Measurements from ENCODE around the gene NPAS2.

Gene NPAS2

GRCh38 chr2:100796499-100797100 is 23.3 kb upstream of the NPAS2 start:
- DNase-seq (ENCODE audit: low read depth in 2 of 3, low spot score in 1 of 3) = no peak

DNA sequence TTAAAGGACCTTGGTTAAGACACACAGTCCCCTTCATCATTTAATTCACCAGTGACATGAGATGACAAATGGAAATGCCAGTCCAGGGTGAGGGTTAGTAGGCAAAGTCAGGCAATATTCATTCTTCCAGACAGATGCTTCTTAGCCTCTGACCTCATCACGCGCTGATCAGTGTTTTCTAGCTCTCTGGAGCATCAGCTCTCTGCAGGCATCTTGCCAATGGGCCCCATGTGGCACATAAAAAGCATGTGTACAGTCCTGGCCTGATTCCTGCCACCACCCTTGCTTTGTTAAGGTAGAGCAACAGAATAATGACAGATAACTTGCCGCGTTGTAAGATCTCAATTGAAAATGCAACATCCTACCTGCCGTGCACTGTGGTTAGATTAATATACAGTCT is 20.3 kb upstream of the NPAS2 start:
- no peak for DNase-seq (ENCODE audit: low read depth in 2 of 3, low spot score in 1 of 3)

- no peak for DNase-seq (ENCODE audit: low read depth in 2 of 3, low spot score in 1 of 3)
Measured at GRCh38 chr2:100800915-100801314, 19.0 kb upstream of the NPAS2 start.

- no peak for DNase-seq (ENCODE audit: low read depth in 2 of 3, low spot score in 1 of 3)
Measured at GRCh38 chr2:100801402-100801801, 18.5 kb upstream of the NPAS2 start.

- no peak for DNase-seq (ENCODE audit: low read depth in 2 of 3, low spot score in 1 of 3)
Measured at GRCh38 chr2:100802066-100802465, 17.9 kb upstream of the NPAS2 start.

GRCh38 chr2:100803334-100803733 is 16.6 kb upstream of the NPAS2 start:
- no peak for DNase-seq (ENCODE audit: low read depth in 2 of 3, low spot score in 1 of 3)

- no peak for DNase-seq (ENCODE audit: low read depth in 2 of 3, low spot score in 1 of 3)
Measured at GRCh38 chr2:100806550-100806949, 13.4 kb upstream of the NPAS2 start.

DNA sequence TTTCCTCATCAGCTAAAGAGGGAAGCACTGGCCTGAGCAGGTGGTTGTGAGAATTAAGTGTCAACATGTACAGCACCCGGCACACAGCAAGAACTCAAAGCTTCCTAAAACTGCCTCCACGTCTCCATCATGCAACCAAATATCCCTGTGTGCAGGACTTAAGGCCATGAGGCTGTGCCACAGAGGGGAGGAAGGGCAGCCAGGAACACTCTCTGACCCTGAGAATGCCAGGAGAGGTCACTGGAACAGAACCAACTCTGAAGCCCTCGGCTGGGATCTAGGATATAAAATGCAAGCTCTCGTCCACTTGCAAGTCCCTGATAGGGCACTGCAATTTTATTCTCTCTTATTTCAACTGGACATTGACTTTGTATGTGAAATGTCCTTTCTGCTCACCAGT is 12.2 kb upstream of the NPAS2 start:
- no peak for DNase-seq (ENCODE audit: low read depth in 2 of 3, low spot score in 1 of 3)

DNA sequence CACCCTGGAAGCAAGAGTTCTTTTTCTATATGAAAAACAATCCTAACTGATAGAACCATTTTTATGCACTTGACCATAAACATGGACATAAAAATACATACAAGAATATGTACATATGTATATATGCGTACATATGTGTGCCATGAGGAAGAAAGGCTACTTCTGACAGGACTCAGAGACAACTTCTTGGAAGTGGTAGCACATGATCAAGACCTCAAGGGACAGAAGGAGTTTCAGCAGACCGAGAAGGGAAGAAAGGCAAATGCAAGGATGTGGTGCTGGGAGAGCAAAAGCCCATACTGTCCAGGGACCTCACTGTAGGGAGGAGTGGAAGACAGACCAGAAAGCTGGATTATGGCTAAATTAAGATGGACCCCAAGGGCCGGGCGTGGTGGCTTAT is 11.4 kb upstream of the NPAS2 start:
- no peak for DNase-seq (ENCODE audit: low read depth in 2 of 3, low spot score in 1 of 3)

GRCh38 chr2:100809506-100809905 is 10.4 kb upstream of the NPAS2 start:
- no peak for DNase-seq (ENCODE audit: low read depth in 2 of 3, low spot score in 1 of 3)

DNA sequence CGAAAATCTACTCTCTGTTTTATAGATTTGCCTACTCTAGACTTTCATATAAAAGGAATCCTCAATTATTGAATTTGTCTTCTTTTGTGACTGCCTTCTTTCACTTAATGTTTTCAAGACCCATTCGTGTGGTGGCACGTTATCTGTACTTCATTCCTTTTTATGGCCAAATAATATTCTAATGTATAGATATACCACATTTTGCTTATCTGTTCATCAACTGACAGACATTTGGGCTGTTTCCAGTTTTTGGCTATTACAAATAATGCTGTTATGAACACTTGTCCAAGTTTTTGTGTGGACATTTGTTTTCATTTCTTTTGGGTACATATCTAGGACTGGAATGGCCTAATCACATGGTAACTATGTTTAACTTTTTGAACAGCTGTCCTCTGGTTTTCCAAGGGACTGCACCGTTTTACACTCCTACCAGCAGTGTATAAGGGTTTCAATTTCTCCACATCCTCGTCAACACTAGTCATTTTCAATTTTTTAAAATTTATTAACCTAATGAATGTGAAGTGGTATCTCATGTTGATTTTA is 9.3 kb upstream of the NPAS2 start:
- no peak for DNase-seq (ENCODE audit: low read depth in 2 of 3, low spot score in 1 of 3)

- DNase-seq (ENCODE audit: low read depth in 2 of 3, low spot score in 1 of 3) = no peak
Measured at GRCh38 chr2:100812116-100812515, 7.8 kb upstream of the NPAS2 start.

DNA sequence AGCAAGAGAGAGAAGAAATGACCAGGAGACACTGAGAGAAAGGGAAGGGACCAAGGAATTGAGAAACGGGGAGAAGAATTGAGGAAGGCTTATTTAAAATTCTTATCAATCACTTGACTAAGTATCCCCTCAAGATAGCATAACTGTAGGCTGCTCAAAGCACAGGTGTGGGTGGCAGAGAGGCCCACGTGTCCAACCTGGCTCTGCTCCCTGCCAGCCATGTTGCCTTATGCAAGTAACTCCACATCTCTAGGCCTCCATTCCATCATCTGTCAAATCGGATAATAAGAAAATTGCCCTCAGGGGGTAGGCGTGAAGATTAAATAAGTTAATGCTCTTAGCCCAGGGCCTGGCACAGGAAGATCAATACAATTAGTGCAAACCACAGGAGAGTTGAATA is 7.4 kb upstream of the NPAS2 start:
- DNase-seq (ENCODE audit: low read depth in 2 of 3, low spot score in 1 of 3) = no peak

- no peak for DNase-seq (ENCODE audit: low read depth in 2 of 3, low spot score in 1 of 3)
Measured at GRCh38 chr2:100813527-100813926, 6.4 kb upstream of the NPAS2 start.

DNA sequence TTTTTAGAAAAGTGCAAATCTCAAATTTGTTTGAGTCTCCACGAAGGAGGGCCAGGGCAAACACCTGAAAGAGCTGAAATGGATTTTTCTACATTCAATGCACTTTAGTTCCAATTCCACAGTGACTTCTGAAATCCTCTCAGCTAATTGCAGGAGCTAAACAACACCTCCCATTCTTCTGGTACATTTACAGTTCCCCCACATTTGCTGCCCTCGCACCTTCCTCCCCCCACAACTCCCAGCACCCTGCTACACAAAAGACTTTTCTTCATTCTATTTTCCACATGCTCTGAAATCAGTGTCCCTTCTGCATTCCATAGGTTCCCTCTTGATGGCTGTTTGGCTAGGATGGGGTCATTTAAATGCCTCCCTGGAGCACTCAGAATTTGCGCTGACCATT is 5.9 kb upstream of the NPAS2 start:
- DNase-seq (ENCODE audit: low read depth in 2 of 3, low spot score in 1 of 3) = no peak

- DNase-seq (ENCODE audit: low read depth in 2 of 3, low spot score in 1 of 3) = no peak
Measured at GRCh38 chr2:100814453-100814852, 5.5 kb upstream of the NPAS2 start.

DNA sequence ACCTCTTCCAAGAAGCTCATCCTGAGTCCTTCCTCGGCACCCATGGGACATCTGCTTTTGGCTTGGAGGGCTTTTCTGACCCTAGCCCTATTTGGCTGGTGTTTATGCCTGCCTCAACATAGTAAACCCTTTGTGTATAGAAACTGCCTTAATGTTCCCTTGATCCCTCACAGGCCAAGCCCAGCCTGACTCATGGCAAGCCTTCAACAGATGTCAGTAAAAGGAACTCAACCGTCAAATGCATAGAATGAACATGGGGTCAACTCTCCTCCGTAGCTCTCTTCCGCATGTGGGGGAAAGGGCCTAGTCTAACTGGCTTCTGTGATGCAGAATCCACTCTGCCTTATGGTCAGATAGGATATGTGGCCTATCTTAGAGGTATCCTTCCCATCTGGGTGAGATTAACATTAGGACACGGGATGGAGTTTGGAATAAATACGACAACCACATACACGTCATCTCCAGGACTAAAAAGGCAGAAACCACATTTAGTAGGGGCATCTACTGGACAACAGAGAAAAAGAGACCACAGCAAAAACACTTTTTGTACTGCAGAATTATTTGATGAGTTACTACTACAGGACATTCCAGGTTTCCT is 2.5 kb upstream of the NPAS2 start:
- no peak for DNase-seq (ENCODE audit: low read depth in 2 of 3, low spot score in 1 of 3)

DNA sequence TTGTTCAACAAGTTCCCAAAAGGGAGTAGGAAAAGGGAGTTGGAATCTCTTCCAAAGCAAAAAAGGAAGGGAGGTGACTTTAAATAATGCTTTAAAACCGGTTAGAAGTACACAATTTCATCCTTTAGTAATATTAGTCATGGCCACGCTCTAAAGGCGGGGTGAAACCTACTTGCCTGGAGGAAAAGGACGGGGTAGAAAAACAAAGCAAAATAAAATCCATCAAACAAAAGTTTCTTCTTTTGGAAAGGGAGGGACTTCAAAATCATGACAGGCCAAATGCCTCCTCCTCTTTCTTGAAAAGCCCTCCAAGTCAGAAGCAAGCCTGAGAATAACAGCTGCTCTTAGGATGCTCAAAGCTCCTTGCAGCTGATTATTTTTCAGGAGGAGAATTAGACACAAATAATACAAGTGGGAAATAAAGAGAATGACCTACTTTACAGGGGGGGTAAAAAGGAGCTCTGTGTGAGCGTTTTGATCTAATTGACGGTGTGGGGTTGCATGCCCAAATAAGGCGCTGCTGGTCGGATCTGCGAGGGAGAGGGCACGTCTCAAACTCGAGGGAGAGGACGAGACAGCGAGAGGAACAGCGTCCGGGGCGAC is 1.8 kb upstream of the NPAS2 start:
- DNase-seq (ENCODE audit: low read depth in 2 of 3, low spot score in 1 of 3) = no peak

DNA sequence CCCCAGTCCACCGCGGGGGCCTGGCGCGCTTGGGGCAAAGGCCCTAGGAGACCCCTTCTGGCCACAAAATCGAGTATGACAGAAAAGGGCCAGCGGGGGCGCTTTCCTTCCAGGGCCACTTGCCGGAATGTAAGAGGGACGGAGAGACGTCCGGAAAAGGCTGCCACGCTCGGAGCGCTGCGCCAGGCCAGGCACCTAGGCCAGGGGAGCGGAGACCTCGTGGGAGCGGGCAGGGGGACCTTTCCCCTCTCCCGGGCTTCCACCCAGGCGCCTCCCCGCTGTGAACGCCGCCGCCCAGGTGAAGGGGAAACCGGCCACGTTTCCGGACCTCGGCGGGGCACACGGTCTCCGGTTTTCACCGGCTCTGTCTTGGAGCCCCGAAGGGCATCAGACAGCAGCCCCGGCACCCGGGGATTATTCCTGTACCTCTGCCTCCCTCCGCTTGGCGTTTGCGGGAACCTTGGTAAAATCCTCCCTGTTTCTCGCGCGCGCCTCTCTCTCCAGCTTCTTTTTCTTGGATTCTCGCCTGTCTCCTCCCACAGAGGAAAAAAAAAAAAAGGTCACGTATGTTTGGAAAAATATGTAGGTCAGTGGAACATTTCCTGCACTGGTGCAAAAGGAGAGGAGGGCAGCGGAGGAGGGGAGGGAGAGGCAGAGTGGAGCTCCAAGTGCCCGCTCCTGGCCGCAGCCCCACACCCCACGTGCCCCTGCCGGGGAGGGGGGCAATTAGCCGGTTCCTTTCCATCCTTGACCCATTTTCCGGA is 1.2 kb upstream of the NPAS2 start:
- no peak for DNase-seq (ENCODE audit: low read depth in 2 of 3, low spot score in 1 of 3)

DNA sequence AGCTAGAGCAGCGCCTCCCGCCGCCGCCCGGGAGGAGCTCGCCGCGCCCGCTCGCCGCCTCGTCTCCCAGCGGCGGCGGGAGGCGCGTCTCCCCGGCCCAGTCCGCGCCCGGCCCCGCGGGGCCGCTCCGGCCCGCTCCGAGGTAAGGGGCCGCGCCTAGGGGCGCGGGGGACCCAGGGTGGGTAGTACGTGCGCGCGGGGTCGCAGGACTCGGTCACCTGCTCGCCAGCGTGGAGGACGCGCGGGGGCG is 259 bp downstream of the NPAS2 start:
- DNase-seq (ENCODE audit: low read depth in 2 of 3, low spot score in 1 of 3) = no peak

GRCh38 chr2:100820523-100821254 is 750 bp downstream of the NPAS2 start:
- DNase-seq (ENCODE audit: low read depth in 2 of 3, low spot score in 1 of 3) = no peak
